Measurements from ENCODE around the gene ASXL3.

Gene ASXL3

DNA sequence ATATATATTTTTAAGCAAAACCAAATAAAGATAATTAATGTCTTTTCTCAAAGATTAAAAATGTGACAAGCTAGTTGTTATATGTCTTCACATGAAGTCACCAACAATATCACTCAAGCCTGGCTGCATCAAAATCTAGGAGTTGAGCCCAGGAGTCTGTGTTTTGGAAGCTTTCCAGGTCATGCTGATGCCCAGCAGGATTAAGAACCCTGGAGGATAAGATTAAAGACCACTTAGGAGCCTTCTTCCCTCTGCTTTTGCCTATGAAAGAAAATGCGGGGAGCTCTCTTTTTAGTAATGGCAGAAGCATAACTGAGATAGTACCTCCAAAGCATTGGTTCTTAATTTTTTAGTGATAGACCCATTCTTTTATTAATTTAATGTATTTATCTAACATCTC is 157.4 kb downstream of the ASXL3 start:
- no peak for DNase-seq

DNA sequence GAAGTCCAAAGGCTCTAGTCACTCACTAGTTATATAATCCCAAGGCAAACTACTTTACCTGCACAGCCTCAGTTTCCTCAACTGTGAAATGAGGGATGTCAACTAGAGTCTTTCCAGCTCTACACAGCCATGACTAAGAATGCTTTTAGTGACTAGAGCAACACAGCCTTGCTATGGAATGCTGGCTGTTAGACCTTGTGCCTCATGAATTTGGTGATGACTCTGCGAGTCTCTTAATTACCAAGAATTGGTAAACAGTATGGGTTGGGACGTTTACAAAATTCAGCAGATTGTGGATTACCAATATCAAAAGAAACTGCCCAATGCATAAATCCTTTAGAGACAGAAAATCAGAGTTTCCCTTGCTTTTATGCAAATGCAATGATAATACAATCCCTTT is 163.7 kb downstream of the ASXL3 start:
- DNase-seq: no peak

DNA sequence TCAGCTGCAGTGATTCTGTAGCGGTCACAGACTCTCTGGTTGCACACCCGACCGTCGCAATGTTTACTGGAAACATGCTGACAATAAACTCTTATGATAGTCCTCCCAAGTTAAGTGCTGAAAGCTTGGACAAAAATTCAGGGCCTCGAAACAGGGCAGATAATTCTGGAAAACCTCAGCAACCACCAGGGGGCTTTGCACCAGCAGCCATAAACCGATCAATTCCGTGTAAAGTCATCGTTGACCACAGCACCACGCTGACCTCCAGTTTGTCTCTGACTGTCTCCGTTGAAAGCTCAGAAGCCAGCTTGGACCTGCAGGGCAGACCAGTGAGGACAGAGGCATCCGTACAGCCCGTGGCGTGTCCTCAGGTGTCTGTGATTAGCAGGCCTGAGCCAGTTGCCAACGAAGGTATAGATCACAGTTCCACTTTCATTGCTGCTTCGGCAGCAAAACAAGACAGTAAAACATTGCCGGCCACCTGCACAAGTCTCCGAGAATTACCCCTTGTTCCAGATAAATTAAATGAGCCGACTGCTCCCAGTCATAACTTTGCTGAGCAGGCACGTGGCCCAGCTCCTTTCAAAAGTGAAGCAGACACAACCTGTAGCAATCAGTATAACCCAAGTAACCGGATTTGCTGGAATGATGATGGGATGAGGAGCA is 166.1 kb downstream of the ASXL3 start:
- DNase-seq: no peak

DNA sequence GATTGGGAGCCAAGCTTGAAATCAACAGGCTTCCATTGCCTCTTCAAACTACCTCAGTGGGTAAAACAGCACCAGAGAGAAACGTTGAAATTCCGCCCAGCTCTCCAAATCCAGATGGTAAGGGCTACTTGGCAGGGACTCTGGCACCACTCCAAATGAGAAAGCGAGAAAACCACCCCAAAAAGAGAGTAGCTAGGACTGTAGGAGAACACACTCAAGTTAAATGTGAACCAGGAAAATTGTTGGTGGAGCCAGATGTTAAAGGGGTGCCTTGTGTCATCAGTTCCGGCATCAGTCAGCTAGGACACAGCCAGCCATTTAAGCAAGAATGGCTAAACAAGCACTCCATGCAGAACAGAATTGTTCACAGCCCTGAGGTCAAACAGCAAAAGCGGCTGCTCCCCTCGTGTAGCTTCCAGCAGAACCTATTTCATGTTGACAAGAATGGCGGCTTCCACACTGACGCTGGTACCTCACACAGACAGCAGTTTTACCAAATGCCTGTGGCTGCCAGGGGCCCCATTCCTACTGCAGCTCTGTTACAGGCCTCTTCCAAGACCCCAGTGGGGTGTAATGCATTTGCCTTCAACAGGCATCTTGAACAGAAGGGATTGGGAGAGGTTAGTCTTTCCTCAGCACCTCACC is 167.3 kb downstream of the ASXL3 start:
- no peak for DNase-seq

DNA sequence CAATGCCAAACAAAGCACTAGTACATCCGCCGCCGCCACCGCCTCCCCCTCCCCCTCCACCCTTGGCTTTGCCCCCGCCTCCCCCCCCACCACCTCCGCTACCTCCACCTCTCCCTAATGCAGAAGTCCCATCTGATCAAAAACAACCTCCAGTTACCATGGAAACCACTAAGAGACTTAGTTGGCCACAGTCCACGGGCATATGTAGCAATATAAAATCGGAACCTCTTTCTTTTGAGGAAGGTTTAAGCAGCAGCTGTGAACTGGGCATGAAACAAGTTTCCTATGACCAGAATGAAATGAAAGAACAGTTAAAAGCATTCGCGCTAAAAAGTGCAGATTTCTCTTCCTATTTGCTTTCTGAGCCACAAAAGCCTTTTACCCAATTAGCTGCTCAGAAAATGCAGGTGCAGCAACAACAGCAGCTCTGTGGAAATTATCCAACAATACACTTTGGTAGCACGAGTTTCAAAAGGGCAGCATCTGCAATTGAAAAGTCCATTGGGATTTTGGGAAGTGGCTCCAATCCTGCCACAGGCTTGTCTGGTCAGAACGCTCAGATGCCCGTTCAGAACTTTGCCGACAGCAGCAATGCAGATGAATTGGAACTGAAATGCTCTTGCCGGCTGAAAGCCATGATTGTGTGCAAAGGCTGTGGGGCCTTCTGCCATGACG is 168.0 kb downstream of the ASXL3 start:
- DNase-seq: no peak

DNA sequence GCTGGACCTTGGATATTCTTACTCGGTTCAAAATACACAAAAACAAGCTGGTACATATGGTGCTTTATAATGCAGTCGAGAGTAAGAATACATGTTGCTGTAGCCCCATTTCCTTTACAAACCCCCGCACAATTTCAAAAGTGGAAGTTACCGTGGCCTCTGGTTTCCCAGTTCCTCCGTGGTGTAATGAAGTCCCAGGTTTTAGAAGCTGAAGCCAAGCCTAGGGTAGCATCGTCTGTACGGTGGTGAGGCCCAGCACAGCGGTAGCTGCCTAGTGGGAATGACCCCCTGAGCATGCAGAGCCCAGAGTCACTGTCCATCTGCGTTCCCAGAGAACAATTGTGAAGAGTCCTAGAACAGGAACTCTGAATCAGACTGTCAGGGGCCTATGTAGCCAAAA is 171.8 kb downstream of the ASXL3 start:
- no peak for DNase-seq

DNA sequence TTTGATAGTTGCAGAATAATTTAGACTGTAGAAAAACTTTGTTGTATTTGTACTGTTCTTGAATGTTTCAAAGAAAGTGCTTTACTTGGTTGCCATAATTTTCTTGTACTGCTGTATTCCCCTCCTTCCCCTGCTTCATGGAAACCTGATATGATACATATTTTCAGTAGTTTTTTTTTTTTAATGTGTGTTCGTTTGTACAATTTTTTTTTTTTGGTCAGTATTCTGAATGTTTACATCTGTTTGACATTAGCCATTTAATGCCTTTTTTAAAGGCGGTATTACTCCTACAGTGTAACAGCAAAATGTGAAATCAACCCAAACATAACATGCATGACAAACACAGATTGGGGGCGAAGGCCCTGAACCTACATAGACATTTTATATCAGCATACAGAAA is 172.3 kb downstream of the ASXL3 start:
- no peak for DNase-seq

DNA sequence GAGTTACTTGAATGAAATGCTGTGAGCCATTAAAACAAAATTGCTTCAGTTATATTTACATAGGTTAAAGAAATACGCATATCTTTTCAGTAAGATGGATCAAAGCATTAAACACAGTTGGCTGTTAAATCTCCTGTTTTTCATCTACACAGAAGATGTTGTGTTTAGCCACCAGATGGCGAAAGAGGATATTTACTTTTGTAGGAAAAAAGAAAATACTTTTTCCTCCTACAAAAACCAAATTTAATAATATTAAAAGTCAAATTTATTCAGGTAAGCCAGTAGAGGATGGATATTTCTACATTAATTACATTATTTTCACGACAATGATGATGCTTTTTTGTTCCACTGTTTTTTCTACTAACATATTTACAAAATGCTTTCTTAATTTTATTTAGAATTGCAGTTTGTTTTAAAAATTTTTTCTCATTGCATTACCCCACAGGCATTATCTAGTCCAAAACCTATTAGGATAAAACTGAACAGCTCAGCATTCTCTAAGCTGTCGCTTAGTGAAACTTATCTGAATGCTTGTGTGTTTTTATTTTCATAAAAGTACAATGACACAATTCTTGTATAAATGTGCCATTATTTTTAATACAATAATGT is 173.7 kb downstream of the ASXL3 start:
- no peak for DNase-seq

DNA sequence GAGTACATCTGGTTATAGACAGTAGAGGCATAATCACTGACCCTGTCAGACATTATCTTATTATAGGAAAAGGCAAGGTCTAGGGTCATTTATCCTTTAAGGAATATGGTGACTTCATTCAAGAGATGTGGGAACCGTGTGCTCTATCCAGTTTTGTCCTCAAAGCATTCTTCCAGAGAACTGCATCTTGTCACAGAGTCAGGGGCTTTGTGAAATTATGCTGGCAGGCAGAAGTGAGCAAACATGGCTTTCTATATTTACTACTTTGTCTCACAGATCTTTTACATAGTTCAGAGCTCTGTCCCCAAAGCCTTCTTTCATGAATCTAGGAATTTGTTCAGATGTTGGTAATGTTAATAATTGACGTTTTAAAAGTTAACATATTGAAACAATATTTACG is 177.4 kb downstream of the ASXL3 start:
- no peak for DNase-seq

DNA sequence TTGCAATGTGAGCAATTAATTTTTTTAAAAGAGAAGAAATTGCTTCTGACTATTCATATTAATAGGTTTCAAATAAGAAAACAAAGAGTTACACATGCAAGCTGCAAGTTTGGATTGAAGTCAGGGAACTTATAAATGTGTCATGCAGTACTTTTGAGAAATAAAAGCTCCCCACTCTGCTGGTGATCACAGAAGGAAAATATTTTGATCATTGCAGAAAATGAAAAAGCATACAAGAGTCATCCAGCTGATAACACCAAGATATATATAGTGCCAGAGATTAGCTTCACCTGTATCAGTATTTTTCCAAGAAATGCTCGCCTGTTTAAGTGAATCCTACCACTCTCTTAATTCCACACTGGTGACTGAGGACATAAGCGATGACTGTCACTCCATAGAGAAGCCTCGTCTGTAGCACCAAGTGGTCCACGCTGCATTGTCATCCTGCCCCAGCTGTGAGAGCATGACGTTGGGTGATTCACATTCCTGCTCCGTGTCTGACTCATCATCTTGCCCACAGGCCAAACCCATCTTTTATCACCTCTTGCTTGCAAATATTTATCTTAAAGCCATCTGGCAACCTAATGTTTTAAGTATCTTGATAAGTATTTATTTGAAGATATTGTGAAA is 178.0 kb downstream of the ASXL3 start:
- no peak for DNase-seq

DNA sequence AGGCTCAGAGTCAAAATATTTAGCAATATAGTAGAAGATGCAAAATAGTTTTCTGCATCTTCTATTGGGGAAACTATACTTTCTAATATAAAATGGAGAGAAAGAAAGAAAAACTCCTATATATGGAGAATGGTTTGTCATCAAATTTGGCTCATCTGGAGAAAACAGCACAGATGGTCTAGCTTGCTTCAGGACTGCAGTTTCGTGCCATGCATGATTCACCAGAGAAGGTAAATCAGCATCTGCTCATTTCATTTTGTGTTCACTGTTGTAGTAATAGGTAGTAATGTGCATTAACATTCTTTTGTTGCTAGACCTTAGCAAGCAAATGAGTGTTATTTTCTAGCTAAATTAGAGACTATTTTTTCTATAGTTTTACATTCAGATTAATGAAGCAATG is 179.0 kb downstream of the ASXL3 start:
- no peak for DNase-seq

DNA sequence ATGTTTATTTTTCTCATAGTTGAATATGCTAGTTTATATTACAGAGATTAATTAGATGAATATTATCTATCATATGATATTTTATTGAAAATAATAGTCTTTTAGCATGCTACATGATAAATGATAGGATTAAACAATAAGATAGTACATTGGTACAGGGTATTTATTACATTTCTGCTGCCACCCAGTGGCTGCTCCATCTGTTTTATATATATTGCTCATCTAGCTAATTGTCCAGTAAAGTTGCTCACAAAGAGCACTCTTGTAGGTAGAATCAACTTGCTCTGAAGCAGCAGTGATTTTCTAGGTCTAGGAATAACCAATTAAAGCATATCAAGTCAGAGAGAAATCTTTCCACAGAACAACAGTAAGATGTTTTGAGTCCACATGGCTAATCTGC is 183.3 kb downstream of the ASXL3 start:
- no peak for DNase-seq

DNA sequence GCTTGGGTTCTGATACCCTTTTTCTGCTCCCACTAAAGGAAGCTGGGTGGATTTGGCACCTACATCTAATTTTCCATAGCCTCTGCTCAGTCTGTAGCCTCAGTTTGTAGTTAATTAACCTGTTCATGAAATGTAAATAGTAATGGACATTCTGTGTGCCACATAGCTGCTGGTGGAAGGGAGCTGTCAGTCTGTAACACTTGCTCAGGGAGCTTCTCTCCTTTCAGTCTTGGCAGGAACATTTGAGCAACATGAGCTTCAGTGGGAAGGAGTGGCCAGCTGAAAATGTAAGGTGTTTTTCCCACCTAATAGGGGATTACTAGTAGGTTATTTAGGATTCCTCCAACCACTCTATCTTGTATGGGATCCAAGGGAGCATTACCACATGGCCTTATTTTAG is 203.4 kb downstream of the ASXL3 start:
- no peak for DNase-seq
